ENCODE results near the gene H2BW2. TPM values are rescaled to one million over a fixed set of nuclear protein-coding genes. Genes with fewer than 3 reads are reported as not detected.
"Not testable (repeated sequence)": the region's sequence is repeated elsewhere in the genome, so short reads cannot be mapped to it uniquely, and the experiment has no call there.

H2BW2 gene
- total and polyA plus RNA-seq, 4 experiments from 2014 or later, result not detected

- Histone ChIP-seq H3K27ac (ENCODE audit: low read depth, low read length) (no peak overlapping the region), H3K4me1 (ENCODE audit: insufficient read depth, low read length) (no peaks in the 10 kb centered on the region), H3K36me3 (ENCODE audit: insufficient read depth, low read length) (no peaks in the 10 kb centered on the region), H3K27me3 (ENCODE audit: insufficient read depth, low read length) (no peaks in the 10 kb centered on the region), H3K4me3 (ENCODE audit: low read length in 2 of 2) (no peak overlapping the region), H3K9me3 (ENCODE audit: control insufficient read depth in 1 of 2, low read length in 2 of 2) (no peaks in the 10 kb centered on the region)
- Mint-ChIP-seq H3K27ac (no peak overlapping the region), H3K9me3 (no peaks in the 10 kb centered on the region), H3K4me1 (no peaks in the 10 kb centered on the region), H3K4me3 (no peak overlapping the region), H3K27me3 (peaks cover 5% of the 10 kb centered on the region in 2 donors), H3K36me3 (no peaks in the 10 kb centered on the region)
- intact Hi-C loops (cut with micrococcal nuclease), result no loop called here
- DNase-seq, result no peak
- POLR2A ChIA-PET (ENCODE audit: partially characterized antibody), result no interaction called here
- CTCF ChIA-PET (ENCODE audit: partially characterized antibody), result no interaction called here
These were observed 1.2 kb downstream of the H2BW2 start for GRCh38 chrX:104041003-104041402.

DNA sequence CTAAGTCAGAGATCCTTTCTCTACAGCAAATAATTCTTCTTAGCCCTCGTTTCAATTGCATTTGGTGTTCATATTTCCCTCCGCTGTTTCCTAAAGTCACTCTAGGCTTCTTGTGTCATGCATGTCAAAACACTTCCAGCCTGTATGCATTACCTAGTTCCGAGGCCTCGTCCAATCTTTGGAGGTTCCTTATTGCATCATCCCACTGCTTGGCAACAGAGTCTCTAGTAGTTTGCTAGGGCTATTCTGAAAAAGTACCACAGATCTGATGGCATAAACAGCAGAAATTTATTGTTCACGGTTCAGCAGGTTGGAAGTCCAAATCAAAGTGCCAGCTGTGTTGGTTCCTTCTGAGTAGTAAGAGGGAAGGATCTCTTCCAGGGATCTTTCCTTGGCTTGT lies 5.9 kb downstream of the H2BW2 start:
- H3K9me3 ChIP-seq (ENCODE audit: control insufficient read depth in 1 of 2, low read length in 2 of 2), result no peaks in the 10 kb centered on the region
- H3K36me3 ChIP-seq (ENCODE audit: insufficient read depth, low read length), result no peaks in the 10 kb centered on the region
- H3K27me3 ChIP-seq (ENCODE audit: insufficient read depth, low read length), result no peaks in the 10 kb centered on the region
- no peaks in the 10 kb centered on the region for H3K36me3 Mint-ChIP-seq
- ChIA-PET CTCF (ENCODE audit: partially characterized antibody) (no interaction called here), POLR2A (ENCODE audit: partially characterized antibody) (no interaction called here)
- no peaks in the 10 kb centered on the region for H3K9me3 Mint-ChIP-seq
- intact Hi-C loops (cut with micrococcal nuclease), result no loop called here
- H3K4me3 Mint-ChIP-seq, result no peak overlapping the region
- no peak overlapping the region for H3K27ac ChIP-seq (ENCODE audit: low read depth, low read length)
- H3K4me1 Mint-ChIP-seq, result no peaks in the 10 kb centered on the region
- no peak for DNase-seq
- H3K27me3 Mint-ChIP-seq, result peaks cover 1 to 5% of the 10 kb centered on the region in 2 donors
- H3K4me3 ChIP-seq (ENCODE audit: low read length in 2 of 2), result no peak overlapping the region
- H3K4me1 ChIP-seq (ENCODE audit: insufficient read depth, low read length), result no peaks in the 10 kb centered on the region
- no peak overlapping the region for H3K27ac Mint-ChIP-seq

GRCh38 chrX:104047171-104047570 lies 7.4 kb downstream of the H2BW2 start:
- no peaks in the 10 kb centered on the region for H3K9me3 Mint-ChIP-seq

DNA sequence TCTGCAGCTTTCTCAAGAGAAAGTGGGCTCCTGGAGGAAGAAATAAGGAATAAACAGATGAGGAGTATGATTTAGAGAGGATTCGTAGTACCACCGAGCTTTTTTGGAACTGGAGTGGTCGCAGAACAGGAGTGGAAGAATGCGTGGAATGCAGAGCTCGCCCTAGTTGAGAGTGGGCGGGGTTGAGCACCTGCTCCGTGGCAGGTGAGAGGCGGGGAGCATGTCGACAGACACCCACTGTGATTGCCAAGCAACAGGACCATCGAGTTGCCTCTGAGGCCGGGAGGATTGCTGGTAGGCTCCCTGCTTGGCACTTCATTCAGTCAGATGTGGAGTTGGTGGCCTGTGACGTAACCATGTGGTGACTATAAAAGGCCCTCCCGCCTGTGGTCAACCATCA lies 15.2 kb downstream of the H2BW2 start:
- H3K9me3 Mint-ChIP-seq; H3K27ac ChIP-seq (ENCODE audit: low read depth, low read length); H3K27me3 ChIP-seq (ENCODE audit: insufficient read depth, low read length); H3K4me1 ChIP-seq (ENCODE audit: insufficient read depth, low read length); H3K36me3 ChIP-seq (ENCODE audit: insufficient read depth, low read length); intact Hi-C loops (cut with micrococcal nuclease); DNase-seq; H3K9me3 ChIP-seq (ENCODE audit: control insufficient read depth in 1 of 2, low read length in 2 of 2); POLR2A ChIA-PET (ENCODE audit: partially characterized antibody); CTCF ChIA-PET (ENCODE audit: partially characterized antibody); H3K36me3 Mint-ChIP-seq; H3K27me3 Mint-ChIP-seq; H3K27ac Mint-ChIP-seq; H3K4me3 Mint-ChIP-seq; H3K4me1 Mint-ChIP-seq; H3K4me3 ChIP-seq (ENCODE audit: low read length in 2 of 2): not testable (repeated sequence)

More at GRCh38 chrX:104047171-104047570, 7.4 kb downstream of the H2BW2 start:
- Mint-ChIP-seq H3K27me3 (peaks cover 0 to 5% of the 10 kb centered on the region in 2 donors), H3K4me3 (no peak overlapping the region), H3K4me1 (no peaks in the 10 kb centered on the region), H3K27ac (no peak overlapping the region), H3K36me3 (no peaks in the 10 kb centered on the region)
- H3K36me3 ChIP-seq (ENCODE audit: insufficient read depth, low read length), result no peaks in the 10 kb centered on the region
- POLR2A ChIA-PET (ENCODE audit: partially characterized antibody), result no interaction called here
- no peaks in the 10 kb centered on the region for H3K27me3 ChIP-seq (ENCODE audit: insufficient read depth, low read length)
- CTCF ChIA-PET (ENCODE audit: partially characterized antibody), result no interaction called here
- peak in 1 of 5 donors; percentile 18 for DNase-seq
- no peaks in the 10 kb centered on the region for H3K9me3 ChIP-seq (ENCODE audit: control insufficient read depth in 1 of 2, low read length in 2 of 2)
- H3K4me3 ChIP-seq (ENCODE audit: low read length in 2 of 2), result no peak overlapping the region
- no peaks in the 10 kb centered on the region for H3K4me1 ChIP-seq (ENCODE audit: insufficient read depth, low read length)
- H3K27ac ChIP-seq (ENCODE audit: low read depth, low read length), result no peak overlapping the region
- intact Hi-C loops (cut with micrococcal nuclease), result no loop called here

DNA sequence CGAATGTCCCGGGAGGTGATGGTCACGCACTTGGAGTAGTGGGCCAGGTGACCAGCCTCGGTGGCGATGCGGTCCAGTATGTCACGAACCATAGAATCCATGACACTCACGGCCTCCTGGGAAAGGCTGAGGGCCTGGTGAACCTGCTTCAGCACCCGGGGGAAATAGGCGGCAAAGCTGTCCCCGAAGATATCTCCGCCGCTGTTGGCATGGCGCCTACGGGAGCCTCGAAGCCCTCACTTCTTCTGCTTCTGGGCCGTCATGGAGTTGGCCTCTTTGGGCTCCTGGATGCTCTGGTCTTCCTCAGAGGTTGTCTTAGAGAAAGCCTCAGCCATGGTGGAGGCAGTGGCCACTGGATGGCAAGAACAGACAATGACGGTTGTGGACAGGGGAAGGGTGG lies 22.9 kb downstream of the H2BW2 start:
- H3K4me1 Mint-ChIP-seq; H3K36me3 ChIP-seq (ENCODE audit: insufficient read depth, low read length); H3K4me3 ChIP-seq (ENCODE audit: low read length in 2 of 2); CTCF ChIA-PET (ENCODE audit: partially characterized antibody); H3K27ac Mint-ChIP-seq; H3K4me1 ChIP-seq (ENCODE audit: insufficient read depth, low read length); H3K27ac ChIP-seq (ENCODE audit: low read depth, low read length); H3K9me3 Mint-ChIP-seq; intact Hi-C loops (cut with micrococcal nuclease); H3K9me3 ChIP-seq (ENCODE audit: control insufficient read depth in 1 of 2, low read length in 2 of 2); POLR2A ChIA-PET (ENCODE audit: partially characterized antibody); DNase-seq; H3K27me3 Mint-ChIP-seq; H3K4me3 Mint-ChIP-seq; H3K27me3 ChIP-seq (ENCODE audit: insufficient read depth, low read length); H3K36me3 Mint-ChIP-seq: not testable (repeated sequence)

- H3K9me3 Mint-ChIP-seq; H3K4me3 Mint-ChIP-seq; H3K36me3 ChIP-seq (ENCODE audit: insufficient read depth, low read length); H3K36me3 Mint-ChIP-seq; H3K27ac ChIP-seq (ENCODE audit: low read depth, low read length); H3K9me3 ChIP-seq (ENCODE audit: control insufficient read depth in 1 of 2, low read length in 2 of 2); intact Hi-C loops (cut with micrococcal nuclease); CTCF ChIA-PET (ENCODE audit: partially characterized antibody); H3K27me3 ChIP-seq (ENCODE audit: insufficient read depth, low read length); POLR2A ChIA-PET (ENCODE audit: partially characterized antibody); H3K4me1 ChIP-seq (ENCODE audit: insufficient read depth, low read length); DNase-seq; H3K27ac Mint-ChIP-seq; H3K4me1 Mint-ChIP-seq; H3K27me3 Mint-ChIP-seq; H3K4me3 ChIP-seq (ENCODE audit: low read length in 2 of 2): not testable (repeated sequence)
These were observed 36.2 kb downstream of the H2BW2 start, which contains the start of gene TMSB15C for GRCh38 chrX:104075778-104076445. Gene TMSB15C, minus strand, starts transcription at chrX:104076236.

GRCh38 chrX:104077854-104078253 lies 38.1 kb downstream of the H2BW2 start:
- not testable (repeated sequence) for H3K4me1 Mint-ChIP-seq, H3K36me3 Mint-ChIP-seq

DNA sequence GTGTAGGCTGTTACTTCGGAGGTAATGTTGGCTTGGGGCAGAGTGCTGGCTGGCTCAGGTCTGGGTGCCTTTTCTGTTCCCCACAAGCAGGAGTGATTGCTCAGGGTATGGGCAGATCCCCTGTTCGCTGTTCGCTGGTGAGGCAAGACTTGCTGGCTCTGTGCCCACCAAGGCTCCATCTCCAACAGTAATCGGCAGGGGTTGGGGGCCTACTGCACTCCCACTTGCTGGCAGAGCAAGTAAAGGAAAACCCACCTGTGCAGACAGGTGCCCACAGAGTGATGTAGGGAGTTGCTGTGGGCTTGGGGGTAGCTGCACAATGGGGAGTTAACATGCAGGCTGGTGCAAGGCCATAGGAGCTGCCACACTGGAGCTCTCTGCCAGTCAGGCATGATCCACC lies 44.3 kb downstream of the H2BW2 start:
- CTCF ChIA-PET (ENCODE audit: partially characterized antibody), result no interaction called here
- Histone ChIP-seq H3K27me3 (ENCODE audit: insufficient read depth, low read length) (no peaks in the 10 kb centered on the region), H3K9me3 (ENCODE audit: control insufficient read depth in 1 of 2, low read length in 2 of 2) (no peaks in the 10 kb centered on the region), H3K27ac (ENCODE audit: low read depth, low read length) (no peak overlapping the region), H3K4me3 (ENCODE audit: low read length in 2 of 2) (no peak overlapping the region), H3K4me1 (ENCODE audit: insufficient read depth, low read length) (no peaks in the 10 kb centered on the region), H3K36me3 (ENCODE audit: insufficient read depth, low read length) (no peaks in the 10 kb centered on the region)
- POLR2A ChIA-PET (ENCODE audit: partially characterized antibody), result no interaction called here
- Mint-ChIP-seq H3K27me3 (peaks cover 3% of the 10 kb centered on the region in 2 donors), H3K4me3 (no peak overlapping the region), H3K9me3 (peaks cover 0 to 1% (median 0%) of the 10 kb centered on the region in 8 donors), H3K27ac (no peak overlapping the region), H3K4me1 (no peaks in the 10 kb centered on the region), H3K36me3 (no peaks in the 10 kb centered on the region)
- intact Hi-C loops (cut with micrococcal nuclease), result no loop called here
- DNase-seq, result no peak

More at GRCh38 chrX:104077854-104078253, 38.1 kb downstream of the H2BW2 start:
- H3K27ac Mint-ChIP-seq; H3K9me3 ChIP-seq (ENCODE audit: control insufficient read depth in 1 of 2, low read length in 2 of 2); H3K4me3 Mint-ChIP-seq; POLR2A ChIA-PET (ENCODE audit: partially characterized antibody); intact Hi-C loops (cut with micrococcal nuclease); H3K27me3 ChIP-seq (ENCODE audit: insufficient read depth, low read length); DNase-seq; H3K27ac ChIP-seq (ENCODE audit: low read depth, low read length); H3K4me1 ChIP-seq (ENCODE audit: insufficient read depth, low read length); H3K27me3 Mint-ChIP-seq; H3K9me3 Mint-ChIP-seq; H3K36me3 ChIP-seq (ENCODE audit: insufficient read depth, low read length); H3K4me3 ChIP-seq (ENCODE audit: low read length in 2 of 2); CTCF ChIA-PET (ENCODE audit: partially characterized antibody): not testable (repeated sequence)
